Panc1 (cell line): ENCODE results near the gene MYO3B. TPM values are rescaled to one million over a fixed set of nuclear protein-coding genes. Genes with fewer than 3 reads are reported as not detected.

Experiments
- ATAC-seq: fragments of 200-7000 bp; cut with Tn5 transposase; 2 replicates; pipeline ENCODE4 v1.9.1; 2020; ENCODE audit warnings: mild to moderate bottlenecking, moderate library complexity
- BruUV-seq: library from RNA; stranded (reverse); fragments of 400-500 nt; replicated peaks from 2 replicates; lab custom pipeline; 2021; lab: Mats Ljungman, UMichigan
- CTCF ChIA-PET: fragments of 300-600 bp; sonication (Branson Sonifier 250); formaldehyde crosslinking; loops from one replicate; lab custom pipeline; 2022; ENCODE audit warnings: antibody characterized with exemption; lab: Charles Lee
- POLR2A ChIA-PET: fragments of 300-600 bp; sonication (Branson Sonifier 250); formaldehyde crosslinking; loops from one replicate; lab custom pipeline; 2022; ENCODE audit warnings: antibody characterized with exemption; lab: Charles Lee
- DNase-seq: peaks from one replicate; pipeline ENCODE4 v3.0.0-alpha.2; 2010; ENCODE audit warnings: low read depth, low spot score
- H3K27ac ChIP-seq: 2 replicates; pipeline ENCODE4 v1.5.1; 2011; ENCODE audit warnings: mild to moderate bottlenecking, low read length, inconsistent platforms
- H3K27me3 ChIP-seq: fragments of 200-500 bp; sonication (Bioruptor generic); 2 replicates; pipeline ENCODE4 v1.6.0; 2014; ENCODE audit warnings: low read length, inconsistent platforms; ENCODE audit not compliant: control insufficient read depth, insufficient read depth
- H3K36me3 ChIP-seq: fragments of 200-500 bp; sonication (Bioruptor generic); 2 replicates; pipeline ENCODE4 v1.5.1; 2014; ENCODE audit warnings: inconsistent platforms, mild to moderate bottlenecking, low read length, moderate library complexity; ENCODE audit not compliant: control insufficient read depth, insufficient read depth
- H3K4me1 ChIP-seq: 2 replicates; pipeline ENCODE4 v1.5.1; 2011; ENCODE audit warnings: inconsistent platforms, mild to moderate bottlenecking, low read length, moderate library complexity; ENCODE audit not compliant: control insufficient read depth, insufficient read depth
- H3K4me3 ChIP-seq, 2 experiments: 2 replicates each; pipeline ENCODE4 v1.5.1; 2011 to 2012; ENCODE audit warnings: low read depth in 2 of 2, low read length in 2 of 2, mild to moderate bottlenecking in 2 of 2, inconsistent platforms in 1 of 2, moderate library complexity in 1 of 2
- H3K9me3 ChIP-seq: fragments of 200-500 bp; sonication (Bioruptor generic); 2 replicates; pipeline ENCODE4 v1.5.1; 2014; ENCODE audit warnings: low read depth, mild to moderate bottlenecking, inconsistent platforms, low read length, moderate library complexity; ENCODE audit not compliant: control insufficient read depth, insufficient read depth
- POLR2AphosphoS5 ChIP-seq: IDR thresholded peaks from 2 replicates; pipeline ENCODE4 v1.6.1; 2012; ENCODE audit warnings: mild to moderate bottlenecking, low read depth, low read length, moderate library complexity
- SIN3A ChIP-seq: IDR thresholded peaks from 2 replicates; pipeline ENCODE4 v1.6.1; 2012; ENCODE audit warnings: low read depth, mild to moderate bottlenecking, low read length, moderate library complexity, borderline replicate concordance; ENCODE audit not compliant: insufficient read depth
- TCF7L2 ChIP-seq: IDR thresholded peaks from 2 replicates; pipeline ENCODE4 v1.6.1; 2011; ENCODE audit warnings: mild to moderate bottlenecking, low read depth, low read length, inconsistent platforms
- in situ Hi-C: cut with HindIII; loops from 2 replicates; pipeline ENCODE4 v1.10.0; 2016; ENCODE audit warnings: low sequenced_read_pairs, low pct_unique_long_range_greater_than_20kb
- intact Hi-C: fragments of 100-400 bp; cut with micrococcal nuclease; formaldehyde crosslinking; loops from one replicate; pipeline ENCODE4 v1.10.0; 2022; ENCODE audit not compliant: unreplicated experiment
- total RNA-seq: library from RNA; stranded (reverse); gene quantifications from one replicate; pipeline ENCODE4 v1.2.1, GENCODE V29; 2021; ENCODE audit not compliant: unreplicated experiment
- TF ChIP-seq, protein P1 (sequence below), 2 experiments: IDR thresholded peaks; 2 replicates each; pipeline ENCODE4 v1.6.1; 2011 to 2012; ENCODE audit warnings: low read depth in 2 of 2, control low read depth in 1 of 2, low read length in 1 of 2, mild to moderate bottlenecking in 1 of 2, moderate library complexity in 1 of 2; ENCODE audit not compliant: insufficient read depth in 1 of 2
- TF ChIP-seq, protein P2 (sequence below): fragments of 450-650 bp; IDR thresholded peaks from 2 replicates; pipeline ENCODE4 v1.5.1; 2017; ENCODE audit warnings: mild to moderate bottlenecking

The MYO3B gene
- total RNA-seq, 1 experiment from 2014 or later = 0.05 TPM

- CTCF ChIA-PET = no interaction called here
- POLR2A ChIA-PET = no interaction called here
- intact Hi-C loops = no loop called here
- no peak overlapping the region for H3K4me3 ChIP-seq
- H3K36me3 ChIP-seq = no peaks in the 10 kb centered on the region
- DNase-seq (no peak), ATAC-seq (no peak)
- no peak overlapping the region for H3K27ac ChIP-seq
- no peak for TF ChIP-seq POLR2AphosphoS5
- TF ChIP-seq, protein P1, sequence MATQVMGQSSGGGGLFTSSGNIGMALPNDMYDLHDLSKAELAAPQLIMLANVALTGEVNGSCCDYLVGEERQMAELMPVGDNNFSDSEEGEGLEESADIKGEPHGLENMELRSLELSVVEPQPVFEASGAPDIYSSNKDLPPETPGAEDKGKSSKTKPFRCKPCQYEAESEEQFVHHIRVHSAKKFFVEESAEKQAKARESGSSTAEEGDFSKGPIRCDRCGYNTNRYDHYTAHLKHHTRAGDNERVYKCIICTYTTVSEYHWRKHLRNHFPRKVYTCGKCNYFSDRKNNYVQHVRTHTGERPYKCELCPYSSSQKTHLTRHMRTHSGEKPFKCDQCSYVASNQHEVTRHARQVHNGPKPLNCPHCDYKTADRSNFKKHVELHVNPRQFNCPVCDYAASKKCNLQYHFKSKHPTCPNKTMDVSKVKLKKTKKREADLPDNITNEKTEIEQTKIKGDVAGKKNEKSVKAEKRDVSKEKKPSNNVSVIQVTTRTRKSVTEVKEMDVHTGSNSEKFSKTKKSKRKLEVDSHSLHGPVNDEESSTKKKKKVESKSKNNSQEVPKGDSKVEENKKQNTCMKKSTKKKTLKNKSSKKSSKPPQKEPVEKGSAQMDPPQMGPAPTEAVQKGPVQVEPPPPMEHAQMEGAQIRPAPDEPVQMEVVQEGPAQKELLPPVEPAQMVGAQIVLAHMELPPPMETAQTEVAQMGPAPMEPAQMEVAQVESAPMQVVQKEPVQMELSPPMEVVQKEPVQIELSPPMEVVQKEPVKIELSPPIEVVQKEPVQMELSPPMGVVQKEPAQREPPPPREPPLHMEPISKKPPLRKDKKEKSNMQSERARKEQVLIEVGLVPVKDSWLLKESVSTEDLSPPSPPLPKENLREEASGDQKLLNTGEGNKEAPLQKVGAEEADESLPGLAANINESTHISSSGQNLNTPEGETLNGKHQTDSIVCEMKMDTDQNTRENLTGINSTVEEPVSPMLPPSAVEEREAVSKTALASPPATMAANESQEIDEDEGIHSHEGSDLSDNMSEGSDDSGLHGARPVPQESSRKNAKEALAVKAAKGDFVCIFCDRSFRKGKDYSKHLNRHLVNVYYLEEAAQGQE (IDR thresholded peaks at IDR 0.05; ENCODE audit: insufficient read depth in 1 of 2, low read depth in 2 of 2, low read length in 1 of 2) = no peak
- TF ChIP-seq SIN3A = no peak
- TF ChIP-seq, protein P2, sequence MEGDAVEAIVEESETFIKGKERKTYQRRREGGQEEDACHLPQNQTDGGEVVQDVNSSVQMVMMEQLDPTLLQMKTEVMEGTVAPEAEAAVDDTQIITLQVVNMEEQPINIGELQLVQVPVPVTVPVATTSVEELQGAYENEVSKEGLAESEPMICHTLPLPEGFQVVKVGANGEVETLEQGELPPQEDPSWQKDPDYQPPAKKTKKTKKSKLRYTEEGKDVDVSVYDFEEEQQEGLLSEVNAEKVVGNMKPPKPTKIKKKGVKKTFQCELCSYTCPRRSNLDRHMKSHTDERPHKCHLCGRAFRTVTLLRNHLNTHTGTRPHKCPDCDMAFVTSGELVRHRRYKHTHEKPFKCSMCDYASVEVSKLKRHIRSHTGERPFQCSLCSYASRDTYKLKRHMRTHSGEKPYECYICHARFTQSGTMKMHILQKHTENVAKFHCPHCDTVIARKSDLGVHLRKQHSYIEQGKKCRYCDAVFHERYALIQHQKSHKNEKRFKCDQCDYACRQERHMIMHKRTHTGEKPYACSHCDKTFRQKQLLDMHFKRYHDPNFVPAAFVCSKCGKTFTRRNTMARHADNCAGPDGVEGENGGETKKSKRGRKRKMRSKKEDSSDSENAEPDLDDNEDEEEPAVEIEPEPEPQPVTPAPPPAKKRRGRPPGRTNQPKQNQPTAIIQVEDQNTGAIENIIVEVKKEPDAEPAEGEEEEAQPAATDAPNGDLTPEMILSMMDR = no peak
- no peak for TF ChIP-seq TCF7L2
- no peaks in the 10 kb centered on the region for H3K4me1 ChIP-seq
- no TSS peak for BruUV-seq
- no peaks in the 10 kb centered on the region for H3K27me3 ChIP-seq
- no peaks in the 10 kb centered on the region for H3K9me3 ChIP-seq
- in situ Hi-C loops = no loop called here
These were observed 135.5 kb downstream of the MYO3B start for GRCh38 chr2:170313347-170313991.

DNA sequence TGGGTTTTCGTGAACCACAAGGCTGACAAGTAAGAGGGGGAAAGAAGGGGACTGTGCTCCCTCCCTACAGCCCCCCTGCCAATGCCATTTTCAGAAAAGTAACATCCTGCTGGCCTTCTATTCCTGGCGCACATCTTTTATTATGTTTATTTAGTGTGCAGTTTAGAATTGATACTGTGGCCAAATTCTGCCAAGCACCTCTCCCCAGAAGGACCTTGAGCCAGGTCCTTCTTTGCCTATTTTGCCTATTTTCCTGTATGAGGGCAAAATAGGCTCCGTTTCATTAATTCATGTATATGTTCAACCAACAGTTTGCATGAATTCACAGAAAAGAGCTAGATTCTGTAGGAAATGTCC lies 136.0 kb downstream of the MYO3B start:
- H3K4me1 ChIP-seq = no peaks in the 10 kb centered on the region
- no peaks in the 10 kb centered on the region for H3K36me3 ChIP-seq
- H3K27me3 ChIP-seq = no peaks in the 10 kb centered on the region
- BruUV-seq = no TSS peak
- ChIA-PET CTCF (no interaction called here), POLR2A (no interaction called here)
- ATAC-seq (no peak), DNase-seq (no peak)
- H3K4me3 ChIP-seq = no peak overlapping the region
- H3K27ac ChIP-seq = no peak overlapping the region
- no peaks in the 10 kb centered on the region for H3K9me3 ChIP-seq
- TF ChIP-seq TCF7L2 (no peak), POLR2AphosphoS5 (no peak), SIN3A (no peak)
- TF ChIP-seq, protein P1 (IDR thresholded peaks at IDR 0.05; ENCODE audit: insufficient read depth in 1 of 2, low read depth in 2 of 2, low read length in 1 of 2) = no peak
- TF ChIP-seq, protein P2 = no peak
- in situ Hi-C loops = no loop called here
- intact Hi-C loops = no loop called here
